Measurements from ENCODE around the gene CFP.

Gene CFP

DNA sequence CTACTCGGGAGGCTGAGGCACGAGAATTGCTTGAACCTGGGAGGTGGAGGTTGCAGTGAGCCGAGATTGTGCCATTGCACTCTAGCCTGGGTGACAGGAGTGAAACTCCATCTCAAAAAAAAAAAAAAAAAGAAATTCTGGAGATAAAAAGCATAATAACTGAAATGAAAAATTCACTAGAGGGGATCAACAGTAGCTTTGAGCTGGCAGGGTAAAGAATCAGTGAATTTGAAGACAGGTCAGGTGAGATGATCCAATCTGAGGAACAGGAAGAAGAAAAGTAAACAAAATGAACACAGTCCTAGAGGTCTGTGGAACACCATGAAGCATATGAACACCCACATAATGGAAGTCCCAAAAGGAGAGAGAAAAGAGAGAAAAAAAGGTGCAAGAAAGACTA lies 32.5 kb downstream of the CFP start:
- DNase-seq = no peak

DNA sequence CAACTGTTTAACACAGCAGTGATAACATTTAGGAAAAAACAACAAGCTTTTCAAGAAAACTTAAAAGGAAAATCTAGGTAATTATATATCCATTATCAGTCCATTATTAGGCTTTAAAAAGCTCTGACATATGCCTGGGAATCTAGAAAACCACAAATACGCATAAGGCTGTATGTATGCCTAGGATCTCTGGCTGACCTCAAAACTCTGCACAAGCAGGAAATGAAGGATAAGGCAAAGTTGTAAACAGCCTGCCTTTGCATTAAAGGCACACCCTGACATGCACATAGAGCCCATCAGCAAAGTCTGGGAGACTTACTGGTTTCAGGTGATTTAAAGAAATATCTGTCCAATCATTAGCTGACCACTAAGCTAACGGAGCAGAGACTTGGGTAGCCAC lies 33.5 kb downstream of the CFP start:
- DNase-seq = no peak

DNA sequence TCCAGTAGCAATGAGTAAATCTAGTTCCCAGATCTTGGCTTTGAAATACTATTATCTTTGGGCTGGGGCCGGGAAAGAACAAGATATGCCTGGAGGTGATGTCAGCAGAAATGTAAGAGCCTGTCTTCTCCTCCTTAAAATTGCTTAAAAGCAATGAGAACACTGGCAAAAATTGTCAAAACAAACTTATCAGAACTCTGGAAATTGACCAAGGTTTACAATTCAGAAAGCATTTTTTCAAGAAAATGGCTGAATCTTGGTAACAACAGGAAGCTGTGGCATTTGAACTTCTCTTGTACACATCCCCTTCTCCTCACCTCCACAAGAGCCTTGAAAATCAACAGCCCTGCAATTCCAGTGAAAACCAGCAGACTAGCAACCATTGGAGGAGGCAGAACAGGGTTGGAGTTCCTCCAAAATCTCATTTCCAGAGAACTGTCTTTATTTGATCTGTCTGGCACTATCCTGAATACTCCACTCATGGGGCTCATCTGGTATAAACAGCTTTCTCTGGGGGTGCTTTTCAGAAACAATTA lies 33.9 kb downstream of the CFP start:
- DNase-seq = no peak

DNA sequence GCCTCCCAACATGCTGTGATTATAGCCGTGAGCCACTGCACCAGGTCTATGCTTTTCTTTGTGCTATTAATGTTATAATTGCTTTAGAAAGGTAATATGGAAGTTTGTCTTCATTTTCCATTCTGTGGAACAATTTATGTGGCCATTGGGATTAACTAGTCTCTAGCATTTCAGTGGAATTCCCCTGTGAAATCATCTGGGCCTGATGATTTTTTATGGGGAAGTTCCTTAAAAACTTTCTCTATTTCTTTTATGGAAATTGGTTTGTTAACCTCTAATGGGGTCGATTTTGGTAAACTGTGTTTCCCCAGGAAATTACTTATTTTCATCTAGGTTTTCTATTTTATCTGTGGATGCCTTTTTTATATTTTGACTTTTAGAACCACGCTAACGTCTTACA lies 36.2 kb downstream of the CFP start:
- no peak for DNase-seq

DNA sequence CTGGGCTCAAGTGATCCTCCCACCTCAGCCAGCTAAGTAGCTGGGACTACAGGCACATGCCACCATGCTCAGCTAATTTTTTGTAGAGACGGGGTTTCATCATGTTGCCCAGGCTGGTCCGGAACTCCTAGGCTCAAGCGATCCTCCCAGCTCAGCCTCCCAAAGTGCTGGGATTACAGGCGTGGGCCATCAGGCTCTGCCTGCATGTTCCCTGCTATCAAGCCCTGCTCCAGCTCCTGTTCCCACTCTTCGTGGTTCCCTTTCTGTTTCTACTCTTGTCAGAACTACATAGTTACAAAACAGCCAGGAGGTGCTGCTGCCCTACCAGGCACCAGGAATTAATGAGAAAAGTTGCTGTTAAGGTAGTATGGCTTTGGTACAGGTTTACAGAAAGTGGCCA lies 38.7 kb downstream of the CFP start:
- no peak for DNase-seq

DNA sequence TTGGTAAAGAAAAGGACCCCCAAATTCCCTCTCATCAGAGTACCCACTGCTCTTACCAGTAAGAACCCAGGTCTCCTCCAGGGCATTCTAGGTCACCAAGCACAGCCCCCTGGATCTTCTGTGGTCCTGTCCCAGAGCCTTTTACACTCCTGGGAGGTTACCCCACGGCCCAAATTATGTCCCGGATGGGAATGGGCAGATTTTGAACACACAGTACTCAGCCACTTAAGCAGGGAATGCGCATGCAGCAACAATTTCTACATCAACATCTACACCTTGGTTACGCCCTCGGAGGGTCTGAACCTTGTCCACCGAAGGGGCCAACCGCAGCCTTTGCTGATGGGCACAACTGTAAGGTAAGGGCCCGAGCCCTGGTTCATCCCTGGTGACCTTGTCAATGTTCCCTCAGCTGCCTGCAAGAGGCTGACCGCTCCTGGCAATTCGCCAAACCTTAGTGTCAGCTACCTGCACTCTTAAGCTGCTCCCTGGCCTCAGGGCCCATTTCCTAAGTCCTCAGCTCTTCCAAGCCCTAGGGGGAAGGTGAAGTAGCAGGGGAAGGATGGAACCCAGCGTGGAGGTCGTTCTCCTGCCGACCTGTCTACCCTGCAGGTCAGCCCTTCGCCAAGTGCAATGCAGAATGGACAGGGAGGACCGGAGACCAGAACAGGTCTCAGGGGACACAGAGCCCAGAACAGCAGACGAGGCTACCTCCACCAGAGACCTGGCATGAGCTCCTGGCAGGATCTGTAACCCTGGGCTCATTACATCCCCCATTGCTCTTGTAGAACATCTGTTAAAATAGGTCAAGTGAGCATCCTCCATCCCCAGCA lies 41.6 kb downstream of the CFP start:
- DNase-seq = no peak

DNA sequence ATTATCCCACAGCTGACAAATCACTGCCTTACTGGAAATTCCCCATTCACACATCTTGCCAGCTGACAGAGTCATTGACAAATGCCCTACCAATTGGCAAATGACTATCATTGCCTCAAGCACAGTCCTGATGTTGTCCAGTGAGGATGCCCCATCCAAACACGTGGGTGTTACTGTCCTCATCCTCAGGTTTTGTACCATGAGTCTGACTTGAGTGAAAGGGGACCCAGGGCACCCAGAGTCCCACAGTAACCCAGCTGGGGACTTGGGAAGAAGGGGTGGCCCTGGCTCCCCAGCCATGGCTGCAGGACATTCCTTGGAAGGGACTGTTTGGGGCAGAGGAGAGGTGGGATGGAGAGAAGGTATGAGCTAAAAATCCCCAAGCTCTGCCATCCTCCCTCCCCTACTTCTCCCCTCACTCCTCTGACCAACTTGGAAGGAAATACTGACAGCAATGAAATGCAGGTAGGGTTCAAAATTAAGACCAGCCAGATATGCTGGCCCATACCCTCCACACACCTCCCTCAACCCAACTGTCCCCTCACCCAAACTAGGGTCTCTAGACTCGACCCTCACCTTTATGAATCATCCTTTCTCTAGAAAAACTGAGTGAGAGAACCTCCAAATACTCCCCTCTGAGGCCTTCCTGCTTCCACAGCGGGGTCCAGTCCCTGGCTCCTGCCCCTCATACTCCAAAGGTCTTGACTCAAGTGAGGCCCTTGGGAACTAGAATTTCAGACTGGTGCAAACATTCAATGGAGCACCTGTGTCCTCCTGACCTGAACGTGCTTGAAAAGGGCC lies 42.4 kb downstream of the CFP start:
- DNase-seq = no peak

DNA sequence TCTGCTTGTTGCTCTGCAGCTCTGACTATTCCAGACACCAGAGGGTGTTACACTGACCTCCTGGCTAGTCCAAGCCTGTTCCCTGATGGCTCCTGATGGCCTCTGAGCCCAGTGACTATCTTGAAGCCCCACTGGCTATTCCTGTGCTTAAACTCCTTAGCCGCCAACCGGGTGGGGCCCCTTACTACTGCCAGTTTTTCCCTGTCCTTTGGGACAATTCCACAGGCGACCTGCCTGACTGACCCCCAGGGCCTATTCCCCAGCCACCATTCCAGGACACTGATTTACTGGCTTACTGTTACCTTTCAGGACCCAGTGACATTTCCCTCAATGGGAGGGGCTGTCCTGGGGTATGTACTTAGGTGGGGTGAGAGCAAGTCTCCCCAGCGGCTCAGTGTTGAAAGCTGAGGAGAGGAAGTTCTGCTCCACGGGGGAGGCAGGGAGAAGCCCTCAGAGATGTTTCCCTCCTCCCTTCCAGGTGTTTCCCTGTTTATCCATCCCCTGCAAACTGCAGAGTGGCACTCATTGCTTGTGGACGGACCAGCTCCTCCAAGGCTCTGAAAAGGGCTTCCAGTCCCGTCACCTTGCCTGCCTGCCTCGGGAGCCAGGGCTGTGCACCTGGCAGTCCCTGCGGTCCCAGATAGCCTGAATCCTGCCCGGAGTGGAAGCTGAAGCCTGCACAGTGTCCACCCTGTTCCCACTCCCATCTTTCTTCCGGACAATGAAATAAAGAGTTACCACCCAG lies 43.5 kb downstream of the CFP start:
- DNase-seq = no peak

DNA sequence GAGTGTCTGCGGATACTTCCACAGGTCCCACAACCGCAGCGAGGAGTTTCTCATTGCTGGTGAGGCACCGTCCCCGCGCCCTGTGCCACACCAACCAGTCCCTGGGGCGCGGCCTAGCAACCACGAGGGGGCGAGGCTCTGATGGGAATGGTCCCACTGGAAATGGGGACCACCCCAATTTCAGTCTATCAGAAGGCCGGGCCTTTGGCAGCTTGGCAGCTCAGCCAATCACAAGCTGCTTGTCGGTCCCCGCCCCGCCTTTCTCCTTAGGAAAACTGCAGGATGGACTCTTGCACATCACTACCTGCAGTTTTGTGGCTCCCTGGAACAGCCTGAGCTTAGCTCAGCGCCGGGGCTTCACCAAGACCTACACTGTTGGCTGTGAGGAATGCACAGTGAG lies 44.5 kb downstream of the CFP start:
- no peak for DNase-seq

DNA sequence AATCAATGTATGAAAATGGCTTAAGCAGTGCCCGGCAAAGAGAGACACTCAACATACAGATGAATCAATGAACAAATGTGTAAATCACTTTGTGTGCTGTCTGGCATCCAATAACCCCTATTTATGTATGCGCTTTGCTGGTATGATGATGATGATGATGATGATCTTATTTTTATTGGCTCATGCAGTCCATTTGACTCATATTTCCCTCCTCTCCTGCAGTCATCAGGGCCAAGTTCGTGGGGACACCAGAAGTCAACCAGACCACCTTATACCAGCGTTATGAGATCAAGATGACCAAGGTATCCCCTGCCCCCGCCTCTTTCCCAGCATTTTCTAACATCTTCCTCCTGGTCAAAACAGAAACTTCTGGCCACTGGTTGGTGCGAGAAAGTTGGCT lies 45.0 kb downstream of the CFP start:
- no peak for DNase-seq

DNA sequence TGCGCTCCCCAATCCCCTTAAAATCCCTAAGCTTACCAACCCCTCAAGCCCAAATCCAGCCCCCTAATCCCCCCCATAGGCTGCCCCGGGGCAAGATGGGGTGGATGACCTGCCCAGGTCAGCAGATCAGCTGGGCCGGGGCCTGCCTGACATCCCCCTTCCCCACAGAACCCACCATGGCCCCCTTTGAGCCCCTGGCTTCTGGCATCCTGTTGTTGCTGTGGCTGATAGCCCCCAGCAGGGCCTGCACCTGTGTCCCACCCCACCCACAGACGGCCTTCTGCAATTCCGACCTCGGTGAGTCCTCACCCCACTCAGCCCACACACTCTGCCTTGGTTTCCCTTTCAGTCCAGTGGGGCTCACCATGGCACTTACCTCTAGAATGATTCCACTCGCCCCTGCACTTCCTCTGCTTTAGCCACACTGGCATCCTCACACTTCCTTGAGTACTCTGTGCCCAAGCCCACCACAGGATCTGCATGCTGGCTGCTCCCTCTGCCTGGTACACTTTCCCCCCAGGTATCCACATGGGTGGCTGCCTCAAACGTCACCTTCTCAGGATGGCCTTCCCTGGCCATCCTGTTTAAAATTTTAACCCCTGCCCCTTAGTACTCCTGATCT lies 46.4 kb downstream of the CFP start:
- no peak for DNase-seq

DNA sequence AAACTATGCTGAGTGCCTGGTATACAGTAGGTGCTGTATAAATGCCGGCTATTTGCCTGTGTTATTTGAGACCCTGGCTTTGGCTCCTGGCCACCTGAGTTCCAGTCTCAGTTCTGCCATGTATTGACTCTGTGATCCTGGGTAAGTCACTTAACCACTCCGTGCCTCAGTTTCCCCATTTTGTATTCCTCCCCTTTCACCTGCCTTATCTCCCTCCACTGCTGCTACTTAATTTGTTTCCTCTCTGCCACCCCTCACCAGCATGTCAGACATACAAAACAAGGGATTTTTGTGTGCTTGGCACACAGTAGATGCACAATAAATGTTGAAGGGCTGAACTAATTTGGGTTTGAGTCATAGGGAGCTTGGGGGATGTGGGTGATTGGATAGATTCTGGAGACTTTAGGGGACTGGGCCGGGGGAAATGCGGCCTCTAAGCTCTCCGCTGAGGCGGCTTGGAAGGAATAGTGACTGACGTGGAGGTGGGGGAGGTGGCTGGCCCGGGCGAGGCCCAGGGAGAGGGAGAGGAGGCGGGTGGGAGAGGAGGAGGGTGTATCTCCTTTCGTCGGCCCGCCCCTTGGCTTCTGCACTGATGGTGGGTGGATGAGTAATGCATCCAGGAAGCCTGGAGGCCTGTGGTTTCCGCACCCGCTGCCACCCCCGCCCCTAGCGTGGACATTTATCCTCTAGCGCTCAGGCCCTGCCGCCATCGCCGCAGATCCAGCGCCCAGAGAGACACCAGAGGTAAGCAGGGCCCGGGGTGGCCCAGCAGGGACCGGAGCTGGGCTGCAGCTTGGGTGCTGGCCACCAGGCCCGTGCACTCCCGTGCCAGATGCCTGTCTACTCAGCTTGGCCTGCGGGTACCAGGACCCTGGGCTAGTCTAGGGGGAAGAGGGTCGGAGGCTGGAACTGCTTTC lies 47.7 kb downstream of the CFP start, which contains the start of gene TIMP1:
Gene TIMP1 (plus strand): TSS at position 706 of the 917 bp plus-strand sequence. CDS start 980 bp downstream, outside the sequence.
- peak; percentile 56 to 60 for DNase-seq

DNA sequence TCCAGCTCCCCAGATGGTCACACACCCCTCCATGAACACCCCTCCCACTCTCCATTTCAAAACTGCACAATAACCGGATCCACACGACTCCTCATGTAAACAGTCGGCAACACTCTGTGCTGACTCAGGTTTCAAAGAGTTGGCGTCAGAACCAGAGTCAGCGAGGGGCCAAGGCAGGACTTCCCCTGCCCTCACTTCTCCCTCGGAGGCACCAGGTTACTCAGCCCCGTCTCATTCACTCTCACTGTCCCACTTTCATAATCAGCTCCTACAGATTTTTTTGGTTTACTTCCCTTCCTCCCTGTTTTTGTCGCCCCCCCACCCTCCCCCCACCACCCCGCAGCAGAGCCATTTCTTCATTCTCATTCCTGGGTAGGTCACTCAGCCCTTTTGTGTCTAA lies 50.2 kb downstream of the CFP start:
- DNase-seq = no peak

DNA sequence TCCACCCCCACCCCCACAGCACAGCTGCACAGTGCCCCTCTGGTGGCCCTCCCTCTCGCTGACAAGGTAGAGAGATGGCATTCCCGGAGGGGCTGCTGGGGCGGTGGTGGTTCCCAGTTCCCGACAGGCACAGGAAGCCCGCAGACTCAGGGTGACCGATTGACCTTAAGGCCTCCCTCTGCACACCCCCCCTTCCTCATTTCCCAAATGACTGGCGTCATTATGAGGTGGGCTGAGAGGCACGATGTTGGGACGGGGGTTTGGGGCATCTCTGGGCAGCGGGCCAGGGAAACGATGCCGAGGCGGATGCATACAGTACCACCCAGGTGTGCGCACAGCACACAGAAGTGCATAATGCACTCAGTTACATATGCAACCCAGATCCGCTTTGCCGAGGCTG lies 51.0 kb downstream of the CFP start:
- DNase-seq = no peak

DNA sequence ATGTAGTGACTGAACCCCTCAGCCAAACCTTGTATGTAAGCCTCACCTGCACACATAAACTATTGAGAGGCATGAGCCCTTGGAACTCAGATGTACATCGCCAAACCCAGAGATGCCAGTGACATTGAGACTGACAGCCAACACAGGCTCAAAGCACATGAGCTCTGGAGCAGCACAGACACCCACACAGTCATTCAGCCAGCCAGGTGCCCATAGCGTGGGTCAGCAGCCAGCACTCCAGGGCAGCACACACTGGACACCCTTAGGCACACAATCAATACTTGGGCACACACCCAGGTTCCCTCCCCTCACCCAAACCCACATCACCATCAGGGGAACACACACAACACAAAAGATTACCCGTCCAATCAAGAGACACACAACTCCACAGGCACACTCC lies 51.8 kb downstream of the CFP start:
- no peak for DNase-seq

DNA sequence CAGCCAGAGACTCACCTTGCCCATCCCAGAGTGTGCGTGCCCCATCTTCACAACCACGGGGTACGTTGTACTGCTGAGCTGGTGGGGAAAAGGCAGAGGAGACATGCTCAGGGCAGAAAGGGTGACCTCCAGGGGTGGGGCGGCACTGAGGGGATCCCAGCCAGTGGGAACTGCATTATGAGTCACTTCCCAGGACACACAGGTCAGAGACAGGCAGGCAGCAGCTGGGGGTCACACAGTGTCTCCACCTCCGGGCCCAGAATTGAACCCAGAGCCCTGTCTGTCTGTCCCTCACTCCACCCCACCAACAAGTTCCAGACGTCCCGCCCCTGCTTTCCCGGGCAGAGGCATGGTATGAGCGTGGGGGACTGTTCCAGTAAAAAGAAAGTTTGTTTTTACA lies 52.3 kb downstream of the CFP start:
- no peak for DNase-seq

DNA sequence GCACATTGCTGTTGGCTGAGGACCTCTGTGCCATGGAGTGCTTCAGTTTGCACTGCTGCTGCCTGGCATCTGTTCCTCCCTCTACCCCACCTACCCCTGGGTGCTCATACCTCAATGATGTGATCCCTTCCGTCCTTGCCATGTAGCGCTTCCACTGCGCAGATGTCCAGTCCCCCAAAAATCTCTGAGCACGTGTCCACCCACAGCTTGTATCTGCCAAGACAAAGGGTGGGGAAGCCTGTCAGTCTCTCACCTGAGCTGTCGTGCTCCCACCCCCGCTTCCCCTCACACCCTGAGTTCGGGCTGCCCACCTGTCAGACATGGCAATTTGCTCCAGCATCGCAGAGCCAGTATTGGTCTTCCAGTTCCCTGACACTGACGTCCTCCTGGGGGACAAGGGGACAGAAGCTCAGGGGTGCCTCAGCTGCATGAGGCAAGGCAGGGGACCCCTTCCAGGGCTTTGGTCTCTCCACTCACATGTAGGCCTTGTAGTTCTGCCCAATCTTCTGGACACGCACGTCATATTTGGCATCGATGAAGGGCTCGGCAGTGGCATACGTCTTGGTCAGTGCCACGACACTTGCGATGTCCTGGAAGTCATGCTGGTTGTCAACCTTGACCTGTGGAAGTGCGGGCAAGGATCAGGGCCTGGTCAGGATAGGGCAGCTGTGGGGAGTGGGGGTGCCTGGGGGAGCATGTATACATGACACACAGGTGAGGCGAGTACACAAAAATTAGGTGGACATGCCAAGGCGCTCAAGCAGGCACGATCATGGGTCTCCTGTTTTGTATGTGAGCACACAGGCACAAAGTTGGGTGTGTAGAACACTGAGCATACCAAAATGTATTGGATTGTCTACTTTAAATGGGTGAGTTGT lies 53.5 kb downstream of the CFP start:
- DNase-seq = no peak

DNA sequence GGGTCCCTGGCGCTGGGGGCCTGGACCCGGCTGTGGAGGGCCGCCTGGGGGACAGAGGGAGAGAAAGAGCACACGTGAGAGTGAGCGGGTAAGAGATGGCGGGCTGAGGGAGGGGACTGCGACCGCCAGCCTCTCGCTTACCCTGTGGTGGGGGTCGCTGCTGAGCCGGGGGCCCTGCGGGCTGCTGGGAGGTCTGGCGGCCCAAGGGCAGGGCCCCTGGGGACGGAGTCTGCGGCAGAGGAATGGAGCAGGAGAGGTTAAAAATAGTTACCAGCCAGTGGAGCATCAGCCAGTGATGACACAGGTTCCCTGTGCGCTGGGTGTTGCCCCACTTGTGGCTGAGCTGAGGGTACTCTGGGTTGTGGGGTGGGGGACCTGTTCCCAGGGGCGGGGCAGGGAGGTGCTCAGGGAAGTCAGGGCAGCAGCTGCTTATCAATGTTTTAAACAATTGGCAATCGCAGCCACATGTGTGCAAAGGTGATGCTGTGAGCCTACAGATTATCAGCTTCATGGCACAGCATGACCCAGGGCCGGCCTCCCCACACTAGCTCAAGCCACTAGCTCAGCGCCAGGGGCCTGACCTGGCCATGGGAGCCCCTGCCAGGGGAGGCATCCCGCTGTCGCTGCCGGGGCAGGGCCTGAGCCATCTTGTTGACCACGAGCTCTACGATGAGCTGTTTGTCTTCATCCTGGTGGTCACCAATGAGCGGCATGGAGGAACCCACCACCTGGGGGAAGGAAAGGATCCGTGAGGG lies 55.0 kb downstream of the CFP start:
- DNase-seq = no peak

DNA sequence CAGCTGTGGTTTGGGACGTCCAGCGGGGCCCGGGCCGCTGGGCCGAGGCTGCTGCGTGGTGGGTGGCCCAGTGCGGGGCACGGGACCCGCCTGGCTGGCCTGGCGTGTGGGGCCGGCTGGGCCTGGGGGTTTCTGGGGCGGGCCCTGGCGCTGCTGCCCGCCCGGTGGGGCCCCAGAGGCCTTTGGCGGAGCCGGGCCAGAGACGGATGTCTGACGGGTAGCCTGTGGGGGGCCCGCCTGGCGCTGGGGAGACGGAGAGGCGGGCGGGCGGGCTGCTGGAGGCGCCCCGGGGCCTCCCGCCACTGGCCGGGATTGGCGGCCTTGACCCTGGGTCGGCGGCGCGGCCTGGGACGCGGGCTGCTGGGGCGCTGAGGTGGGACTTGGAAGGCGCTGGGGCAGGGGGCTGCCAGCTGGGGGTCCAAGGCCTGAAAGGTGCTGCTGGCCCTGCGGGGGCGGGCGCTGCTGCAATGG lies 55.6 kb downstream of the CFP start:
- DNase-seq = no peak

Data from SW 1271 (cell line).